Adrenal gland (tissue), 5 donors: ENCODE data around the gene RRAD.

Experiments used
- CTCF ChIP-seq, 6 experiments: fragments of 450-650 bp in 4 of 6; fragments of 200-600 bp in 2 of 6; sonication (generic) in 1 of 6; IDR thresholded peaks; 1 replicate in 5 of 6; 2 replicates in 1 of 6; pipeline versions ENCODE4 v1.5.1 to v1.8.0; 2016 to 2021; ENCODE audit warnings: antibody characterized with exemption in 6 of 6, mild to moderate bottlenecking in 2 of 6, moderate library complexity in 1 of 6
- POLR2A ChIP-seq, 2 donors: fragments of 450-650 bp; IDR thresholded peaks; one replicate each; pipeline ENCODE4 v1.6.1; 2017; ENCODE audit warnings: antibody characterized with exemption in 2 of 2, mild to moderate bottlenecking in 2 of 2, moderate library complexity in 1 of 2
- donor health status: DM: no; HTN: no; CAD: no.

- TF ChIP-seq CTCF (IDR thresholded peaks at IDR 0.05), result no peak
- no peak for TF ChIP-seq POLR2A (IDR thresholded peaks at IDR 0.05)
These were observed 8.4 kb upstream of the RRAD start for GRCh38 chr16:66933776-66934137.
